Progenitor cell of endocrine pancreas (in vitro differentiated cells): ENCODE measurements around the gene TOPAZ1. TPM values are rescaled to one million over a fixed set of nuclear protein-coding genes. Genes with fewer than 3 reads are reported as not detected.

ENCODE experiments used
- DNase-seq: peaks from one replicate; pipeline ENCODE4 v3.0.0; 2021; ENCODE audit warnings: low spot score; ENCODE audit not compliant: unreplicated experiment
- H3K27ac Mint-ChIP-seq: 2 replicates; pipeline ENCODE4 v1.8.0; 2021; ENCODE audit warnings: mild to moderate bottlenecking, moderate library complexity, mixed read lengths
- H3K27me3 Mint-ChIP-seq: 2 replicates; pipeline ENCODE4 v1.8.0; 2021; ENCODE audit warnings: mixed read lengths
- H3K36me3 Mint-ChIP-seq: 2 replicates; pipeline ENCODE4 v1.8.0; 2022; ENCODE audit warnings: mixed read lengths; ENCODE audit not compliant: insufficient read depth
- H3K4me1 Mint-ChIP-seq: 2 replicates; pipeline ENCODE4 v1.8.0; 2021; ENCODE audit warnings: low read depth, mixed read lengths
- H3K4me3 Mint-ChIP-seq: 2 replicates; pipeline ENCODE4 v1.8.0; 2021; ENCODE audit warnings: low read depth, mild to moderate bottlenecking, moderate library complexity, mixed read lengths
- H3K9me3 Mint-ChIP-seq: 2 replicates; pipeline ENCODE4 v1.8.0; 2021; ENCODE audit warnings: low read depth, mixed read lengths
- CTCF ChIP-seq: fragments of 200-600 bp; sonication (generic); IDR thresholded peaks from one replicate; pipeline ENCODE4 v1.5.0; 2021; ENCODE audit warnings: antibody characterized with exemption, mild to moderate bottlenecking; ENCODE audit not compliant: unreplicated experiment
- total RNA-seq: library from RNA; stranded (reverse); gene quantifications from 2 replicates; pipeline ENCODE4 v1.2.1, GENCODE V29; 2021

Gene TOPAZ1
- total RNA-seq, 1 donor from 2014 or later, result not detected

DNA sequence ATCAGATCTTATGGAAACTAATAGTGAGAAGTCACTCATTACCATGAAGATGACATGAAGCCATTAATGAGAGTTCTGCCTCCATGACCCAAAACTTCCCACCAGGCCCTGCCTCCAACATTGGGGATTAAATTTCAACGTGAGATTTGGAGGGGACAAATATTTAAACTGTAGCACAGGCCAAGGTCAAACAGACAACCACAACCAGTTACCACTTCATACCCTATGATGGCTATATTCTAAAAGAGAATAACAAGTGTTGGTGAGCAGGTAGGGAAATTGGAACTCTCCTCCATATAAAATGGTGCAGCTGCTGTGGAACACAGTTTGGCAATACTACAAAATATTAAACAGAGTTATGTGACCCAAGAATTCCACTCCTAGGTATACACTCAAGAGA, 133.8 kb downstream of the TOPAZ1 start:
- H3K4me1 Mint-ChIP-seq, result no peaks in the 10 kb centered on the region
- no peak for DNase-seq
- peak overlapping the region; percentile 2 for H3K27ac Mint-ChIP-seq
- no peaks in the 10 kb centered on the region for H3K27me3 Mint-ChIP-seq
- peaks cover 31% of the 10 kb centered on the region for H3K9me3 Mint-ChIP-seq
- TF ChIP-seq CTCF, result no peak
- no peak overlapping the region for H3K4me3 Mint-ChIP-seq
- peaks cover 39% of the 10 kb centered on the region for H3K36me3 Mint-ChIP-seq

Other genes starting within 250 kb of the TOPAZ1 start
- 33.8 and 34.1 TPM in 2 replicates for gene TCAIM, start 96.9 kb downstream of the TOPAZ1 start, total RNA-seq
- gene ZNF445, start 235.8 kb downstream of the TOPAZ1 start, total RNA-seq, result 62.5 and 64.0 TPM in 2 replicates